Stimulated activated CD8-positive, alpha-beta memory T cell treated with anti-CD3 and anti-CD28 coated beads, Interleukin-7, amount 100 ng/mL, for 48 hours (primary cell): Measurements from ENCODE around the gene TAS2R19.

Experiments used
- DNase-seq, 2 donors: peaks; one replicate each; pipeline ENCODE4 v3.0.0-alpha.2; 2020; ENCODE audit warnings: low read depth in 1 of 2; ENCODE audit errors: extremely low read depth in 1 of 2

The TAS2R19 gene

GRCh38 chr12:10994307-10994706 lies 28.1 kb downstream of the TAS2R19 start:
- no peak for DNase-seq

DNA sequence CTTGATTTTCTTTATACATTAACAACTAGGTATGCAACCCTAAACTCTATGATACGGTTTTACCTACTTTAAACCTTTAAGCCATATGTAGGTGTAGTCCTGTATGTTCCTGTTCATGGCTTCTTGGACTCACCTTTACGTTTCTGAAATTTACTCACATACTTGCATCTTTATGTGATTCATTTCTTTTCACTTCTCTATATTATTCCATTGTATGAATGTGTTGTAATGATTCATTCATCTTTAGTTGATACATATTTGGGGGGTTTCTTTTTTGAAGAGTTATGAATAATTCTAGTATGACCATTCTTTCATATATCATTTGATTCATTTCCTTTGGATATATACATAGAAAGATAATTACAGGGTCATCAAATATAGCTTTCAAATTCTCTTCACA lies 33.3 kb downstream of the TAS2R19 start:
- DNase-seq = no peak

- DNase-seq = no peak
These were observed 35.6 kb downstream of the TAS2R19 start, which contains the start of gene TAS2R50 for GRCh38 chr12:10986812-10987211. TAS2R50 (minus strand) TSS chr12:10986912; CDS start chr12:10986860, 52 bp downstream.

- peak in 1 of 2 donors; percentile 29 for DNase-seq
These were observed 40.2 kb downstream of the TAS2R19 start for GRCh38 chr12:10982244-10982643.

GRCh38 chr12:10974965-10975364 lies 47.5 kb downstream of the TAS2R19 start:
- no peak for DNase-seq
